MM.1S (cell line): Measurements from ENCODE around the gene RITA1.

Experiments
- DNase-seq: peaks from one replicate; pipeline ENCODE4 v3.0.0-alpha.2; 2015
- H2AFZ ChIP-seq: fragments of 300-600 bp; sonication (generic); 2 replicates; pipeline ENCODE4 v1.6.0; 2016; ENCODE audit warnings: antibody characterized with exemption, low read length
- H3F3A ChIP-seq: fragments of 300-600 bp; sonication (generic); 2 replicates; pipeline ENCODE4 v1.6.1; 2016; ENCODE audit warnings: mild to moderate bottlenecking, antibody characterized with exemption, low read length, moderate library complexity, mixed read lengths; ENCODE audit not compliant: insufficient read depth
- H3K27ac ChIP-seq: fragments of 300-600 bp; sonication (generic); 2 replicates; pipeline ENCODE4 v1.5.1; 2016; ENCODE audit warnings: mild to moderate bottlenecking, low read length
- H3K27me3 ChIP-seq: fragments of 300-600 bp; sonication (generic); replicated peaks from 2 replicates; pipeline ENCODE4 v1.6.0; 2016; ENCODE audit warnings: low read length; ENCODE audit not compliant: insufficient read depth
- H3K36me3 ChIP-seq: fragments of 300-600 bp; sonication (generic); replicated peaks from 2 replicates; pipeline ENCODE4 v1.6.1; 2016; ENCODE audit warnings: mild to moderate bottlenecking, low read length, mixed read lengths; ENCODE audit not compliant: insufficient read depth
- H3K4me1 ChIP-seq: fragments of 300-600 bp; sonication (generic); 2 replicates; pipeline ENCODE4 v1.6.1; 2016; ENCODE audit warnings: low read length, mixed read lengths
- H3K4me2 ChIP-seq: fragments of 300-600 bp; sonication (generic); 2 replicates; pipeline ENCODE4 v1.6.0; 2016; ENCODE audit warnings: low read depth, low read length
- H3K4me3 ChIP-seq: fragments of 300-600 bp; sonication (generic); 2 replicates; pipeline ENCODE4 v1.5.1; 2016; ENCODE audit warnings: low read length, mixed read lengths
- H3K79me2 ChIP-seq: fragments of 300-600 bp; sonication (generic); 2 replicates; pipeline ENCODE4 v1.6.1; 2016; ENCODE audit warnings: mixed run types, low read length, mixed read lengths
- H3K9ac ChIP-seq: fragments of 300-600 bp; sonication (generic); 2 replicates; pipeline ENCODE4 v1.6.1; 2016; ENCODE audit warnings: low read length, mixed read lengths
- H3K9me2 ChIP-seq: fragments of 300-600 bp; sonication (generic); replicated peaks from 2 replicates; pipeline ENCODE4 v1.6.1; 2016; ENCODE audit warnings: mild to moderate bottlenecking, low read length, mixed read lengths; ENCODE audit not compliant: insufficient read depth
- H3K9me3 ChIP-seq: fragments of 300-600 bp; sonication (generic); replicated peaks from 2 replicates; pipeline ENCODE4 v1.6.1; 2016; ENCODE audit warnings: mild to moderate bottlenecking, low read length, mixed read lengths; ENCODE audit not compliant: insufficient read depth
- H4K20me1 ChIP-seq: fragments of 300-600 bp; sonication (generic); 2 replicates; pipeline ENCODE4 v1.6.1; 2016; ENCODE audit warnings: mild to moderate bottlenecking, low read length, moderate library complexity, mixed read lengths; ENCODE audit not compliant: insufficient read depth
- EZH2 ChIP-seq: fragments of 300-600 bp; sonication (generic); optimal IDR thresholded peaks from 2 replicates; pipeline ENCODE3; 2017; ENCODE audit warnings: low read depth, mild to moderate bottlenecking, antibody characterized with exemption, low read length, mixed read lengths
- EZH2phosphoT487 ChIP-seq: fragments of 300-600 bp; sonication (generic); IDR thresholded peaks from 2 replicates; pipeline ENCODE4 v1.6.1; 2018; ENCODE audit warnings: antibody characterized with exemption, low read length
- TF ChIP-seq, protein P1 (sequence below): fragments of 300-600 bp; sonication (generic); IDR thresholded peaks from 2 replicates; pipeline ENCODE4 v1.5.1; 2016; ENCODE audit warnings: antibody characterized with exemption, low read length, mixed read lengths

The RITA1 gene

DNA sequence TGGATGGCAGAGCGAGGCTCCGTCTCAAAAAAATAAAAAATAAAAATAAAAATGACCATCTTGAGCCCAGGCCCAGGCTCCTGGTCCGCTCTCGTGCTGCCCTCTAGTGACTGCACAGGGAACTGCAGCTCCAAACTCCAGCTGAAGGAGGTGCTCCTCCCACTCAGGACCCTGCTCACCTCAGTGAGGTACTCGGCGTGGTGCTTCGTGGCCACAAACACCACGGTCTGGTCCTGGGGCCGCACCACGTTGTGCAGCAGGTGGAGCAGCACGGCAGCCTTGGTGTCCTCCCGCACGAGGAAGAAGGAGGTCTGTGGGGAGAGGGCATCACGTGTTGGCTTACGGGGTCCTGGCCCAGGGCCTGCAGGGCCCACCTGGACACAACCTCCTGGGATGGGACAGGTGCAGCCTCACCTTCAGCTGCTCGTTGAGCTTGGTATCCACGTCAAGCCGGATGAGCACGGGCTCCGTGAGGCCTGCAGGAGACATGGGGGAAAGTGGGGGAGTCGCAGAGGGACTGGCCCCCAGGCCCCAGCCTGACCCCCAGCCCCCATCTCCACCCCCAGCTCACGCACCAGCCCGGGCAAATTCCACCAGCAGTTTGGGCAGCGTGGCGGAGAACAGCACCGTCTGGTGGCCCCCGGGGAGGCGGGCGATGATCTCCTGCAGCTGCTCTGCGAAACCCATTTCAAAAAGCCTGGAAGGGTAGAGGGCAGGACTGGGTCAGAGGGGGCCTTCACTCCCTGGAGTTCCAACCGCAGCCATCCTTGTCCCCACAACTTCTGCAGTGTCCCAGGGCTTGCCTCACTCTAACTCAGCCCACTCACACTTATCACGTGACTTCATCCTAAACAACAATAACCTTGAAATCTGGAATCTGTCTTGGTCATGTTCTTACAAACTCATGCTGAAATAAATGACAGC lies 10.8 kb upstream of the RITA1 start:
- no peak overlapping the region for H3K4me3 ChIP-seq
- H3K27me3 ChIP-seq = no peaks in the 10 kb centered on the region
- no peaks in the 10 kb centered on the region for H3K9me3 ChIP-seq
- H3F3A ChIP-seq = no peaks in the 10 kb centered on the region
- peak; percentile 28 for DNase-seq
- H3K4me1 ChIP-seq = no peaks in the 10 kb centered on the region; the same call in 1 of the 2 replicates
- no peaks in the 10 kb centered on the region for H4K20me1 ChIP-seq
- no peak overlapping the region for H3K9ac ChIP-seq
- H2AFZ ChIP-seq = no peak overlapping the region
- H3K4me2 ChIP-seq = no peak overlapping the region
- no peaks in the 10 kb centered on the region for H3K36me3 ChIP-seq
- TF ChIP-seq EZH2phosphoT487 = no peak
- TF ChIP-seq, protein P1, sequence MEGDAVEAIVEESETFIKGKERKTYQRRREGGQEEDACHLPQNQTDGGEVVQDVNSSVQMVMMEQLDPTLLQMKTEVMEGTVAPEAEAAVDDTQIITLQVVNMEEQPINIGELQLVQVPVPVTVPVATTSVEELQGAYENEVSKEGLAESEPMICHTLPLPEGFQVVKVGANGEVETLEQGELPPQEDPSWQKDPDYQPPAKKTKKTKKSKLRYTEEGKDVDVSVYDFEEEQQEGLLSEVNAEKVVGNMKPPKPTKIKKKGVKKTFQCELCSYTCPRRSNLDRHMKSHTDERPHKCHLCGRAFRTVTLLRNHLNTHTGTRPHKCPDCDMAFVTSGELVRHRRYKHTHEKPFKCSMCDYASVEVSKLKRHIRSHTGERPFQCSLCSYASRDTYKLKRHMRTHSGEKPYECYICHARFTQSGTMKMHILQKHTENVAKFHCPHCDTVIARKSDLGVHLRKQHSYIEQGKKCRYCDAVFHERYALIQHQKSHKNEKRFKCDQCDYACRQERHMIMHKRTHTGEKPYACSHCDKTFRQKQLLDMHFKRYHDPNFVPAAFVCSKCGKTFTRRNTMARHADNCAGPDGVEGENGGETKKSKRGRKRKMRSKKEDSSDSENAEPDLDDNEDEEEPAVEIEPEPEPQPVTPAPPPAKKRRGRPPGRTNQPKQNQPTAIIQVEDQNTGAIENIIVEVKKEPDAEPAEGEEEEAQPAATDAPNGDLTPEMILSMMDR = peak; percentile 68
- no peak overlapping the region for H3K27ac ChIP-seq
- no peaks in the 10 kb centered on the region for H3K79me2 ChIP-seq
- no peaks in the 10 kb centered on the region for H3K9me2 ChIP-seq

DNA sequence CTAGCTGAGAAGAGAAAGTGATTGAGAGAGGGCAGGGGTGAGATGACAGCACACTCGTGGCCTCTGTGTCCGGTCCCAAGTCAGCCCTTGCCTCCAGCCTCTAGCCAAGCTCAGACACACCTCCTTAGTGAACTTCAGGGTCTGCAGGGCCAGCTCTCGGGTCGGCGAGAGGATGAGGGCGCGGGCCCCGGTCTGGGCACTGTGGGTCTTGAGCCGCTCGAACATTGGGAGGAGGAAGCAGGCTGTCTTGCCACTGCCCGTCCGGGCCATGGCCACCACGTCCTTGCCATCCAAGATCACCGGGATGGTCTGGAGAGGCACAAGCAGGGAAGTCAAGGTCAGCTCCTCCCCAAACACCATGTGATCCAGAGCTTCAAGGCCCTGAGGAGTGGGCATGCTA lies 6.5 kb upstream of the RITA1 start:
- Histone ChIP-seq H2AFZ (no peak overlapping the region), H3K79me2 (peaks cover 24% of the 10 kb centered on the region), H3F3A (no peaks in the 10 kb centered on the region), H3K9ac (no peak overlapping the region), H3K4me2 (no peak overlapping the region), H3K9me2 (no peaks in the 10 kb centered on the region), H4K20me1 (no peaks in the 10 kb centered on the region), H3K27ac (no peak overlapping the region), H3K9me3 (no peaks in the 10 kb centered on the region), H3K27me3 (no peaks in the 10 kb centered on the region), H3K4me1 (no peaks in the 10 kb centered on the region), H3K4me3 (no peak overlapping the region), H3K36me3 (no peaks in the 10 kb centered on the region)
- no peak for TF ChIP-seq EZH2
- TF ChIP-seq, protein P1 = no peak
- TF ChIP-seq EZH2phosphoT487 = no peak
- no peak for DNase-seq

DNA sequence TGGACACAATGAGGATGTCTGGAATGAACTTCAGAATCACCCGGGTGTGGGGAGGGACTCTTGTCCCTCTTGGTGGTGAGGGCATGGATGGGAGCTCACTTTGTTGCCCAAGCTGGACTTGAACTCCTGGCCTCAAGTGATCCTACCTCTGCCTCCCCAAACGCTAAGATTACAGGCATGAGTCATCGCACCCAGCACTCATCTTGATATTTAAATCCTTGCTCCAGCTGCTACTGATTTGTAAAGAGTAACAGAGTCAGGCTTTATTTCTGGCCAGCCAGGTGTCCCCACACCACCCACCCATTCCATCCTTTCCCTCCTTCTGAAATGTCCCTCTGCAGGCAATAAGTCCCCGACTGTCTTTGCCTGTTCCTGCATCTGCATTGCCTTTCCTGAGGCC lies 5.2 kb upstream of the RITA1 start:
- peaks cover 32% of the 10 kb centered on the region for H3K79me2 ChIP-seq
- H3K9me2 ChIP-seq = no peaks in the 10 kb centered on the region
- no peak overlapping the region for H3K4me3 ChIP-seq
- no peaks in the 10 kb centered on the region for H3F3A ChIP-seq
- TF ChIP-seq EZH2 (no peak), EZH2phosphoT487 (no peak)
- TF ChIP-seq, protein P1 = no peak
- no peaks in the 10 kb centered on the region for H3K9me3 ChIP-seq
- no peak for DNase-seq
- no peaks in the 10 kb centered on the region for H3K27me3 ChIP-seq
- no peak overlapping the region for H3K9ac ChIP-seq
- H4K20me1 ChIP-seq = no peaks in the 10 kb centered on the region
- H3K4me2 ChIP-seq = no peak overlapping the region
- H3K4me1 ChIP-seq = no peaks in the 10 kb centered on the region
- H2AFZ ChIP-seq = no peak overlapping the region
- no peak overlapping the region for H3K27ac ChIP-seq
- no peaks in the 10 kb centered on the region for H3K36me3 ChIP-seq
